Breast epithelium (tissue), 4 donors: ENCODE measurements around the gene SFSWAP. TPM values are rescaled to one million over a fixed set of nuclear protein-coding genes. Genes with fewer than 3 reads are reported as not detected.

Source experiments
- DNase-seq, 2 donors: peaks; one replicate each; pipeline ENCODE4 v3.0.0-alpha.2; 2019; ENCODE audit warnings: low spot score in 2 of 2
- H3K27ac ChIP-seq, 2 donors: fragments of 200-600 bp; sonication (generic) in 1 of 2; one replicate each; pipeline ENCODE4 v1.5.1; 2016 to 2019; ENCODE audit warnings: mild to moderate bottlenecking in 1 of 2
- H3K27me3 ChIP-seq, 2 donors: fragments of 200-600 bp; sonication (generic) in 1 of 2; one replicate each; pipeline versions ENCODE4 v1.5.1 to v1.6.0; 2017 to 2019; ENCODE audit warnings: control low read depth in 1 of 2, mild to moderate bottlenecking in 1 of 2
- H3K36me3 ChIP-seq: fragments of 200-600 bp; one replicate; pipeline ENCODE4 v1.5.1; 2019
- H3K4me1 ChIP-seq, 2 donors: fragments of 200-600 bp; sonication (generic); one replicate each; pipeline ENCODE4 v1.5.1; 2016 to 2019; ENCODE audit warnings: control low read depth in 1 of 2
- H3K4me3 ChIP-seq, 3 donors: fragments of 200-600 bp; sonication (generic); 1 replicate in 2 of 3; 2 replicates in 1 of 3; pipeline ENCODE4 v1.5.1; 2016 to 2019; ENCODE audit warnings: mild to moderate bottlenecking in 3 of 3, moderate library complexity in 2 of 3
- H3K9me3 ChIP-seq, 2 donors: fragments of 200-600 bp; sonication (generic) in 1 of 2; one replicate each; pipeline ENCODE4 v1.5.1; 2016 to 2019; ENCODE audit warnings: control low read depth in 1 of 2
- POLR2A ChIP-seq: fragments of 450-650 bp; IDR thresholded peaks from one replicate; pipeline ENCODE4 v1.6.1; 2016; ENCODE audit warnings: antibody characterized with exemption, mild to moderate bottlenecking, moderate library complexity
- POLR2AphosphoS5 ChIP-seq, 3 donors: sonication (generic); formaldehyde crosslinking; IDR thresholded peaks; one replicate each; pipeline ENCODE4 v1.6.1; 2017; ENCODE audit warnings: antibody characterized with exemption in 3 of 3
- intact Hi-C: fragments of 100-400 bp; cut with DNase I; formaldehyde crosslinking; loops from one replicate; pipeline ENCODE4 v1.15.1; 2023; ENCODE audit warnings: low total_unique reads
- total RNA-seq, 3 donors: library from RNA; depleted of rRNA; stranded (reverse); fragments of >200 nt; gene quantifications; one replicate each; pipeline ENCODE4 v1.1.0, GENCODE V29; 2016
- TF ChIP-seq, protein P1 (sequence below), 3 donors: fragments of 450-650 bp; IDR thresholded peaks; one replicate each; pipeline ENCODE4 v1.5.1; 2016 to 2017; ENCODE audit warnings: antibody characterized with exemption in 3 of 3, mild to moderate bottlenecking in 3 of 3, moderate library complexity in 3 of 3

Gene SFSWAP
- total RNA-seq, 3 donors from 2014 or later: 34.9 to 54.7 (median 49.8) TPM

DNA sequence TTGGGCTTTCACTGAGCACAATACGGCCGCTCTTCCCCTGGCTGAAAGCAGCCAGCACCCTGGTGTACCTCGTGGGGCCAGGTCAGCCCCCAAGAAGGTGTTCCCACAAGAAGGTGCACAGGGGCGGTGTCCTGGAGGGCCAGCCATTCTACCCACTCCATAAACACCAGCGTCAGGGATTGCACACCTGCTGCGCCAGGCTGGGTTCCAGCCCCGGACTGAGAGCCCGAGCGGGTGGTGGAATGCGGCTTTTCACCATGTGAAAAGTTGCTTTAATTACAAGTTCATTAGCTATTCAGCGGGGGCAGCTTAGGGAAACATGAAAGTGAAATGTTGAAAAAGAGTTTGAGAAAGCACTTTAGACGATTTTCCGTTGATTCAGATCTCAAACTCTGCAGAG lies 99.8 kb downstream of the SFSWAP start:
- no peaks in the 10 kb centered on the region for H3K27me3 ChIP-seq
- intact Hi-C loops: no loop called here
- TF ChIP-seq POLR2AphosphoS5 (IDR thresholded peaks at IDR 0.05) (no peak), POLR2A (no peak)
- TF ChIP-seq, protein P1, sequence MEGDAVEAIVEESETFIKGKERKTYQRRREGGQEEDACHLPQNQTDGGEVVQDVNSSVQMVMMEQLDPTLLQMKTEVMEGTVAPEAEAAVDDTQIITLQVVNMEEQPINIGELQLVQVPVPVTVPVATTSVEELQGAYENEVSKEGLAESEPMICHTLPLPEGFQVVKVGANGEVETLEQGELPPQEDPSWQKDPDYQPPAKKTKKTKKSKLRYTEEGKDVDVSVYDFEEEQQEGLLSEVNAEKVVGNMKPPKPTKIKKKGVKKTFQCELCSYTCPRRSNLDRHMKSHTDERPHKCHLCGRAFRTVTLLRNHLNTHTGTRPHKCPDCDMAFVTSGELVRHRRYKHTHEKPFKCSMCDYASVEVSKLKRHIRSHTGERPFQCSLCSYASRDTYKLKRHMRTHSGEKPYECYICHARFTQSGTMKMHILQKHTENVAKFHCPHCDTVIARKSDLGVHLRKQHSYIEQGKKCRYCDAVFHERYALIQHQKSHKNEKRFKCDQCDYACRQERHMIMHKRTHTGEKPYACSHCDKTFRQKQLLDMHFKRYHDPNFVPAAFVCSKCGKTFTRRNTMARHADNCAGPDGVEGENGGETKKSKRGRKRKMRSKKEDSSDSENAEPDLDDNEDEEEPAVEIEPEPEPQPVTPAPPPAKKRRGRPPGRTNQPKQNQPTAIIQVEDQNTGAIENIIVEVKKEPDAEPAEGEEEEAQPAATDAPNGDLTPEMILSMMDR (IDR thresholded peaks at IDR 0.05): no peak

DNA sequence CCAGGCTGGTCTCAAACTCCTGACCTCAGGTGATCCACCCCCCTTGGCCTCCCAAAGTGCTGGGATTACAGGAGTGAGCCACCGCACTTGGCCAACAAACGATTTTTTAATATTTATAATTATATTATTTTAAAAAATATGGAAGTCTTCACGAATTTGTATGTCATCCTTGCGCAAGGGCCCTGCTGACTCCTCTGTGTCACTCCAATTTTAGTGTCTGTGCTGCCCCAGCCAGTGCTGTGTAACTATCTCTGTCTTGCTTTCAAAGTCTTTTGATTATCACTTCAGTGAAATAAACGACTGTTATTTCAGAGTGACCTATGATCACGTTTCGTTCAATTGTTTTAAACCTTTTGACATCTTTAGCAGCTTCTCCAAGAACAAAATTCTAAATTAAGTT lies 104.2 kb downstream of the SFSWAP start:
- Histone ChIP-seq H3K9me3 (peaks cover 8 to 9% of the 10 kb centered on the region in 2 donors), H3K36me3 (no peaks in the 10 kb centered on the region), H3K27me3 (no peaks in the 10 kb centered on the region), H3K4me1 (no peaks in the 10 kb centered on the region), H3K27ac (no peak overlapping the region), H3K4me3 (no peak overlapping the region)
- DNase-seq: no peak
- intact Hi-C loops: no loop called here
- no peak for TF ChIP-seq POLR2A
- TF ChIP-seq, protein P1 (IDR thresholded peaks at IDR 0.05): no peak
- no peak for TF ChIP-seq POLR2AphosphoS5 (IDR thresholded peaks at IDR 0.05)

More for the DNA sequence above, 99.8 kb downstream of the SFSWAP start:
- no peaks in the 10 kb centered on the region for H3K4me1 ChIP-seq
- no peaks in the 10 kb centered on the region for H3K36me3 ChIP-seq
- no peak for DNase-seq
- H3K9me3 ChIP-seq: peaks cover 8 to 9% of the 10 kb centered on the region in 2 donors
- H3K4me3 ChIP-seq: no peak overlapping the region
- H3K27ac ChIP-seq: no peak overlapping the region

DNA sequence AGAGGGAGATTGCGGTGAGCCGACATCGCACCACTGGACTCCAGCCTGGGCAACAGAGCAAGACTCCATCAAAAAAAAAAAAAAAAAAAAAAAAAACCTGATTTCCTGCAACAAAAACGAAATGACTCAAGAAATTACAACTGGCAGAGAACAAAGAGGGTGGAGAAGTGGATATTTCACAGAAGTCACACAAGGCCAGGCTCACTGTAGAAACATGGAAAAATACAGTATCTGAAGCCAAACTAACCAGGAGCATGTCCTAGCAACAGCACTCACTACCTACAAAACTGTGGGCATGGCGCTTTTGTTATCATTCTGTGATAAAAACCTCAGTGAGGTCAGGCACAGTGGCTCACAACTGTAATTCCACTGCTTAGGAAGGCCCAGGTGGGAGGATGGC lies 105.6 kb downstream of the SFSWAP start:
- no peak overlapping the region for H3K27ac ChIP-seq
- peaks cover 8 to 9% of the 10 kb centered on the region in 2 donors for H3K9me3 ChIP-seq
- no peaks in the 10 kb centered on the region for H3K27me3 ChIP-seq
- intact Hi-C loops: no loop called here
- no peaks in the 10 kb centered on the region for H3K4me1 ChIP-seq
- no peak for DNase-seq
- H3K4me3 ChIP-seq: no peak overlapping the region
- TF ChIP-seq POLR2A (no peak), POLR2AphosphoS5 (IDR thresholded peaks at IDR 0.05) (no peak)
- TF ChIP-seq, protein P1 (IDR thresholded peaks at IDR 0.05): no peak
- H3K36me3 ChIP-seq: no peaks in the 10 kb centered on the region

DNA sequence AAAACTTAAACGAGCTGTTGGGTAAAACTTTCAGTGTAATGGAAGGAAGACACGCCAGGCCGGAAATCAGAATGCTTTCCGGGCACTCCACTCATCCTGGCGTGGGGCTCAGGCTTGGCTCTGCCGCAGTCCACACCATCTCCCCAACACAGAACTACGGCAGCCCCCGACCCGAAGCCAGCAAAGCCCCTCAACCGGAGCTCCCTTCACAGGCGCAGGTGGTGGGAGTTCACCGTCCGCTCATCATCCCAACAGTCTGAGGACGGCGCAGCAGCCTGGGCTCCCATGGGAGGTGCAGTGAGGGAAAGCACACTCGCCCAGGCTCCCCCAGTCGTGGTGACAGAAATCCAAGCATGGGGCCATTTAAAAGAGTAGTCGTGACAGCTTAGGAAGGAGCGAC lies 106.4 kb downstream of the SFSWAP start:
- intact Hi-C loops: no loop called here
- Histone ChIP-seq H3K9me3 (peaks cover 8 to 9% of the 10 kb centered on the region in 2 donors), H3K4me3 (no peak overlapping the region), H3K27me3 (no peaks in the 10 kb centered on the region), H3K4me1 (no peaks in the 10 kb centered on the region), H3K36me3 (no peaks in the 10 kb centered on the region), H3K27ac (no peak overlapping the region)
- TF ChIP-seq POLR2A (no peak), POLR2AphosphoS5 (IDR thresholded peaks at IDR 0.05) (no peak)
- TF ChIP-seq, protein P1 (IDR thresholded peaks at IDR 0.05): no peak
- DNase-seq: no peak

DNA sequence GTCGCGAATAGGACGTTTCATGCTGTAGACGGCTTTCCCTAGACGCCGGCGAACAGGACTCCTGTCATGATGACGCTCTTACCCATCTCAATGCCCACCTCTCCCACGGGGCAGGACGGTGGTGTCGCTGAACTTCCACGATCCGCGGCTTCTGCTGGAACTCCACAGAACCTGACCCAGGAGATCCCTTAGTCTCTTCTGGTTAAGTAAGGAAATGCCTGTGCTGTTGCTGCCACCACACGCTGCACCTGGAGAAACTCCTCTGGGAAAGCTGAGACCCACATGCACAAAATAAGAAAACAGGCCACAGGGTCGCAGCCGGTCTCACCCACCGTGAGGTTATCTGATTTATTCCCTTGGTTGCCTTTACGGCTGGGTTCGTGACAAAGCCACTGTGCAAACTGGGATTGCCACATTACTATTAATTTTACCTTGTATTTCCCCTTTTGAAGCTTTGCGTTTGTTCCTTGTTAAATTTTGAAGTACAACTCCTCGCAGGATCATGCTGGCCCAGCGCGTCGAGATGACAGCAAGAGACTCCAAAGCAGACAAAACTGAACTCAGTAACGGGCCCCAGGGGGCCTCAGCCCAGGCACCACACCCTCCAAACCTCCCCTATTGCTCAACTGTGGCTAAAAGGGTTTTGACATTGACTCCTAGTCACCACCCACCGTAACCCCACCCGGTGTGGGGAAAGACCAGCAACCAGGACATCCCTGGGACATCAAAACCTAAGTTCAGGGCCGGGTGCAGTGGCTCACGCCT lies 108.1 kb downstream of the SFSWAP start:
- Histone ChIP-seq H3K27ac (no peak overlapping the region), H3K9me3 (no peaks in the 10 kb centered on the region), H3K4me1 (no peaks in the 10 kb centered on the region), H3K27me3 (no peaks in the 10 kb centered on the region), H3K4me3 (no peak overlapping the region), H3K36me3 (no peaks in the 10 kb centered on the region)
- intact Hi-C loops: no loop called here
- TF ChIP-seq, protein P1 (IDR thresholded peaks at IDR 0.05): no peak
- no peak for TF ChIP-seq POLR2AphosphoS5 (IDR thresholded peaks at IDR 0.05)
- DNase-seq: no peak
